ENCODE data around the gene RAB11FIP4. TPM values are rescaled to one million over a fixed set of nuclear protein-coding genes. Genes with fewer than 3 reads are reported as not detected.

Gene RAB11FIP4
- total and polyA plus RNA-seq, 4 donors, result 5.2 to 19.1 (median 12.8) TPM

DNA sequence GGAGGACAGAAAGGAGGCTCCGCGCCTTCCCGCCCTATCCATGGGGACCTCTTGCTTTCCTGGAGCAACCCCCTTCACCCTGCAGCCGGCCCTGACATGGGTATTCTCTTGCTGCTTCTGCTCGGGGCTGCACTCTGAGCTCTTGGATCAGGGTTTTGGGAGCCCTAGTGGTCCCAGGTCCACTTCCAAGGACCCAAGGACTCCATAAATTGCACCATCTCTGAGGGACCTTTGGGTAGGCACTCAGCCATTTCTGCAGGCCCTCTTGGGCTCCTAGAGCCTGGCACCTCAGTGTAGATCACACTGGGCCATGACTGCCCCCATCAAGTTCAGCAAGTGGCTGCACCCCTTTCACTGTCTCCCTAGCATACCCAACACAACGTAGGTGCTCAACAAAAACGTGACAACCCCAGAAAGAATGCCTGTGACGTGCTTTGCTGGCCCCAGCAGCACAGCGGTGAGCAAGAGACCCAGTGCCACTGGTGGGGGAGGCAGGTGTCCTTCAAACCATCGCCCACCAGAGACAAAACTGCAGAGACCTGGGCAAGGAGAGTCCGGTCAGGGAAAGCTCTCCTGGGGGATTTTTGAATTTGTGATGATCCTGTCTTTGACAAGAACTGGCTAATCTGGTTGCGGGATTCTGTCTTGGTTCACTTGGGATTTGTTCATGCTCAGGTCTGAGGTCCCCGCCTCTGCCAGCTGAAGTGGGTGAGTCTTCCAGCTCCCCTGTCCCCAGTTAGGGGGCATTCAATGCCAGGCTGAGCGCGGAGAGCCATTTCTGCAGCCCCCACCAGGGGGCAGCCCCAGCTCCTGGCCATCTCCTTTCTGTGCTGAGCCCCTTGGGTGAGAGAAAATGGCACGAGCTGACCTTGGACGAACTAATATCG lies 2.5 kb upstream of the RAB11FIP4 start:
- ATAC-seq (ENCODE audit: insufficient read depth, low FRiP score) (no peak), DNase-seq (peak in 2 of 3 donors; percentile 20 to 41)
- Histone ChIP-seq H3K27me3 (ENCODE audit: control insufficient read depth in 3 of 3, insufficient read depth in 3 of 3, low read length in 2 of 3) (peaks cover 0 to 22% (median 2%) of the 10 kb centered on the region in 3 donors), H3K9ac (ENCODE audit: insufficient read depth in 1 of 2, low read length in 2 of 2) (no peak overlapping the region), H3K4me3 (no peak overlapping the region), H3K4me1 (ENCODE audit: control insufficient read depth in 5 of 5, insufficient read depth in 5 of 5, low read length in 5 of 5) (peaks cover 0 to 5% (median 0%) of the 10 kb centered on the region in 5 donors), H3K36me3 (ENCODE audit: control insufficient read depth in 4 of 4, insufficient read depth in 4 of 4, low read length in 4 of 4) (no peaks in the 10 kb centered on the region), H3K27ac (ENCODE audit: low read depth in 1 of 2, low read length in 1 of 2) (no peak overlapping the region), H3K9me3 (ENCODE audit: control insufficient read depth in 4 of 4, insufficient read depth in 3 of 4, low read length in 3 of 4) (no peaks in the 10 kb centered on the region)
- WGBS, 2 donors, result 56 to 63% methylated on average over 18 of the region's 18 CpGs
- TF ChIP-seq, protein P1, sequence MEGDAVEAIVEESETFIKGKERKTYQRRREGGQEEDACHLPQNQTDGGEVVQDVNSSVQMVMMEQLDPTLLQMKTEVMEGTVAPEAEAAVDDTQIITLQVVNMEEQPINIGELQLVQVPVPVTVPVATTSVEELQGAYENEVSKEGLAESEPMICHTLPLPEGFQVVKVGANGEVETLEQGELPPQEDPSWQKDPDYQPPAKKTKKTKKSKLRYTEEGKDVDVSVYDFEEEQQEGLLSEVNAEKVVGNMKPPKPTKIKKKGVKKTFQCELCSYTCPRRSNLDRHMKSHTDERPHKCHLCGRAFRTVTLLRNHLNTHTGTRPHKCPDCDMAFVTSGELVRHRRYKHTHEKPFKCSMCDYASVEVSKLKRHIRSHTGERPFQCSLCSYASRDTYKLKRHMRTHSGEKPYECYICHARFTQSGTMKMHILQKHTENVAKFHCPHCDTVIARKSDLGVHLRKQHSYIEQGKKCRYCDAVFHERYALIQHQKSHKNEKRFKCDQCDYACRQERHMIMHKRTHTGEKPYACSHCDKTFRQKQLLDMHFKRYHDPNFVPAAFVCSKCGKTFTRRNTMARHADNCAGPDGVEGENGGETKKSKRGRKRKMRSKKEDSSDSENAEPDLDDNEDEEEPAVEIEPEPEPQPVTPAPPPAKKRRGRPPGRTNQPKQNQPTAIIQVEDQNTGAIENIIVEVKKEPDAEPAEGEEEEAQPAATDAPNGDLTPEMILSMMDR (IDR thresholded peaks at IDR 0.05; ENCODE audit: control extremely low read depth, extremely low read depth), result peak; percentile 4

DNA sequence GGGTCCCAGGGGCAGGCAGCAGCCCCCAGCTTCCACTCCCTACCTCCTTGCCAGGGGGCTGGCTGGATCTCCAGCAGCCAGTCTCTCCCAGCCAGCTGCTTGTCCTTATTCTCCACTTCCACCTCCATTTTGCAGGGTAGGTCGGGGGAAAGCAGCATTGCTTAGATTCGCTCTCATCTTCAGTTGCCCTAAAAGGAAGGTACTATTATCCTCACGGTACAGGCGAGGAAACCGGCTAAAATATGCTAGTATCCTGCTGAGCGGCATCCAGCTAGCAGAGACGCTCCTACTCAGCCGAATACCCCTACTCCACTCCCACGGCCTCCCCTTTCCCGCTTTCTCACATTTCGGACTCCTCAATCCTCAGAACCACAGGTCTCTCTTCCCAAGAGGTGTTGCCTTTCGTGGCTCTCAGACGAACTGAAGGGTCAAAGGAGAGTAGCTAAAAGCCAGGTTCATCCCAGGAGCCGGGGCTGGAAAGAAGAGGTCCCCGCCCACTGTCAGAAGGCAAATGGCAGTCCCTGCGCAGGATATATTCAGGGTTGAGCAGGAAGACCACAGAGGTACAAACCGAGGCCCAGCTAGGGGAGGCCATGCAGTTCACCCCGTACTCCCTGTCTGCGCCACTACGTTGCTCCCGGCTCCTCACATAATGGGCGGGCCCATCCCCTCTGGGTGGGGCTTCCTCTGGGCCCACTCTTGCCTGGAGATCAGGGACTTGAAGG lies 1.7 kb upstream of the RAB11FIP4 start:
- Histone ChIP-seq H3K4me3 (no peak overlapping the region), H3K4me1 (ENCODE audit: control insufficient read depth in 5 of 5, insufficient read depth in 5 of 5, low read length in 5 of 5) (peaks cover 0 to 5% (median 0%) of the 10 kb centered on the region in 5 donors), H3K27ac (ENCODE audit: low read depth in 1 of 2, low read length in 1 of 2) (no peak overlapping the region), H3K9me3 (ENCODE audit: control insufficient read depth in 4 of 4, insufficient read depth in 3 of 4, low read length in 3 of 4) (no peaks in the 10 kb centered on the region), H3K9ac (ENCODE audit: insufficient read depth in 1 of 2, low read length in 2 of 2) (no peak overlapping the region), H3K27me3 (ENCODE audit: control insufficient read depth in 3 of 3, insufficient read depth in 3 of 3, low read length in 2 of 3) (peaks cover 0 to 25% (median 2%) of the 10 kb centered on the region in 3 donors), H3K36me3 (ENCODE audit: control insufficient read depth in 4 of 4, insufficient read depth in 4 of 4, low read length in 4 of 4) (no peaks in the 10 kb centered on the region)
- no peak for ATAC-seq (ENCODE audit: insufficient read depth, low FRiP score)
- TF ChIP-seq, protein P1 (IDR thresholded peaks at IDR 0.05; ENCODE audit: control extremely low read depth, extremely low read depth), result no peak
- DNase-seq, result no peak
- WGBS, 2 donors, result 66 to 67% methylated on average over 22 of the region's 22 CpGs

DNA sequence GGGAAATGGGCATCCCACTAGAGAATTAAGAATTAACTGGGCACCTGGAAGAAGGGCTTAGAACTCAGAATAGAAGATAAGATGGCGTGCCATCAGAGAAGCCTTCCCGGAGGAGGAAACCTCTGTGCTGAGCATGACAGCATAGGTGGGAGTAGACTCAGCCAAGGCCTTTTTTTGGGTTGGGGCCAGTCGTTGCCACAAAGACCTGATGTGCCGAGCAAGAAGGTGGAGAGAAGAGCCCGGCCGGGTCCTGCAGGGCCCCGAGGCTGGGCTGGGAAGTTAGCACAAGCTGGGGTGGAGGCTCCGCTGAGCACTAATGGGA lies 1.1 kb upstream of the RAB11FIP4 start:
- WGBS, 2 donors, result 71 to 79% methylated on average over 8 of the region's 8 CpGs
- no peak for DNase-seq
- TF ChIP-seq, protein P1 (IDR thresholded peaks at IDR 0.05; ENCODE audit: control extremely low read depth, extremely low read depth), result no peak

More for the DNA sequence above, 1.1 kb upstream of the RAB11FIP4 start:
- Histone ChIP-seq H3K4me1 (ENCODE audit: control insufficient read depth in 5 of 5, insufficient read depth in 5 of 5, low read length in 5 of 5) (peaks cover 0 to 5% (median 0%) of the 10 kb centered on the region in 5 donors), H3K27me3 (ENCODE audit: control insufficient read depth in 3 of 3, insufficient read depth in 3 of 3, low read length in 2 of 3) (peaks cover 0 to 27% (median 2%) of the 10 kb centered on the region in 3 donors), H3K27ac (ENCODE audit: low read depth in 1 of 2, low read length in 1 of 2) (no peak overlapping the region), H3K36me3 (ENCODE audit: control insufficient read depth in 4 of 4, insufficient read depth in 4 of 4, low read length in 4 of 4) (no peaks in the 10 kb centered on the region), H3K4me3 (no peak overlapping the region), H3K9me3 (ENCODE audit: control insufficient read depth in 4 of 4, insufficient read depth in 3 of 4, low read length in 3 of 4) (no peaks in the 10 kb centered on the region), H3K9ac (ENCODE audit: insufficient read depth in 1 of 2, low read length in 2 of 2) (no peak overlapping the region)
- no peak for ATAC-seq (ENCODE audit: insufficient read depth, low FRiP score)

All from lung (tissue), 12 donors.